Dedifferentiated amniotic fluid mesenchymal stem cell (primary cell): Measurements from ENCODE around the gene ITPR1.

Experiments
- DNase-seq: peaks from one replicate; pipeline ENCODE4 v3.0.0-alpha.2; 2016; ENCODE audit errors: extremely low spot score

The ITPR1 gene

DNA sequence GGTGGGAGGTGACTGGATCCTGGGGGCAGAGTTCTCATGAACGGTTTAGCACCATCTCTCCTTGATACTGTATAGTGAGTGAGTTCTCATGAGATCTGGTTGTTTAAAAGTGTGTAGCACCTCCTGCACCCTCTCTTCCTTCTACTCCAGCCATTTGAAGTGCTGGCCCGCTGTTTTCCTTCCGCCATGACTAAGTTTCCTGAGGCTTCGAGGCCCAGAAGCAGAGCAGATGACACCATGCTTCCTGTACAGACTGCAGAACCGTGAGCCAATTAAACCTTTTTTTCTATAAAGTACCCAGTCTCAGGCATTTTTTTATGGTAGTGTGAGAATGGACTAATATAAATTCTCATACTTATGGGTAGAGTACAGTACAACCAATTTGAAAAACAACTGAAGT, 362.5 kb downstream of the ITPR1 start:
- no peak for DNase-seq

DNA sequence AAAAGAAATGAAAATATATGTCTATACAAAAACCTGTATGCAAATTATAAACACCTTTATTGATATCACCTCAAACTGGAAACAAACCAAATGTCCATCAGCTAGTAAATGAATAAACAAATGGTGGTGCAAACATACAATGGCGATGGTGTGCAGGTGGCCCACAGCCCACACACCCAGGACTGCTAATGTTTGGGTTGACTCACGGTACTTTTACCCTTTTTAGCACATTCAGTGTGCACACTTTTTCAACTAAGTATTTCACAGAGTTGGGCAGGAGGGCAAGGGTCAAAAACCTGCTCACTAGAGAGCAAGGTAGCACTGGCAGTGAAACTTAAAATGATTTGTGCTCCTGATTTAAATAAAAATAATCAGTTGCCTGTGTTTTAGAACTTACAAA, 363.0 kb downstream of the ITPR1 start:
- DNase-seq = no peak

- DNase-seq = no peak
These were observed 363.4 kb downstream of the ITPR1 start for GRCh38 chr3:4856564-4856963.

GRCh38 chr3:4856986-4857385, 363.8 kb downstream of the ITPR1 start:
- DNase-seq = no peak

GRCh38 chr3:4859788-4860187, 366.6 kb downstream of the ITPR1 start:
- no peak for DNase-seq

- no peak for DNase-seq
These were observed 369.8 kb downstream of the ITPR1 start for GRCh38 chr3:4862973-4863372.

DNA sequence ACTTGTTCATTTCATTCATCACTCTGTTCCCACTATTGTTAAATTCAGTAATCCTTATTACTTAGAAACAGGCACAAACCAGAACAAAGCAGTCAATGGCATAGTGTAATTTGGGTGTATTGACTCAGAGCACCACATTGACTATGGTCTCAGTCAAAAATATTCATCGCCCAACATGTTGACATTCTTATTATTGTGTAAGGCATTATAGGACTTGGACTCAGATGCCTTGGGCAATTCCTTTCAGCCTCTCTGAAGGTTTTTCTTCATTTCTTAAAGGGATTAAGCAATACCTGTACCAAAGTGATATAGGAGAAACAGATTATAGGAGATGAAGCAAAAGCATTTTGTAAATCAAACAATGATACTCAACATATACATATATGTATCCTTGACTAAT, 371.4 kb downstream of the ITPR1 start:
- no peak for DNase-seq

DNA sequence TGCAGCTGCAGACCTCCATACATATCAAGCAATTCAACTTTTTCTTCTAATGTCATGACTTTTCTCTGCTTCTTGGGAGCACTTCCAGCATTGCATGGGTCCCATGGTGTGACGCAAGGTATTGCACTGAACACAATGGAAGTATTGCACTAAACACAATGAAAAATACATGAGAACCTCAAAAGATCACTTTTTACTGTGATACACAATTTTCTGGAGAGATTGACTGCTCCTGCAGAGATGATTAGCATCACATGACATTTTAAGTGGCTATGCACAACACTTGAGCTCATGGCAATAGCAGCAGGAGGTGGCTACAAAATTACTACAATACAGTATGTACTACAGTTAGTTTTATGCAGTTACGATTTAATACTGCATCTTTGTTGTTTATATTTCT, 372.6 kb downstream of the ITPR1 start:
- DNase-seq = no peak

- DNase-seq = no peak
These were observed 373.7 kb downstream of the ITPR1 start for GRCh38 chr3:4866866-4867265.

DNA sequence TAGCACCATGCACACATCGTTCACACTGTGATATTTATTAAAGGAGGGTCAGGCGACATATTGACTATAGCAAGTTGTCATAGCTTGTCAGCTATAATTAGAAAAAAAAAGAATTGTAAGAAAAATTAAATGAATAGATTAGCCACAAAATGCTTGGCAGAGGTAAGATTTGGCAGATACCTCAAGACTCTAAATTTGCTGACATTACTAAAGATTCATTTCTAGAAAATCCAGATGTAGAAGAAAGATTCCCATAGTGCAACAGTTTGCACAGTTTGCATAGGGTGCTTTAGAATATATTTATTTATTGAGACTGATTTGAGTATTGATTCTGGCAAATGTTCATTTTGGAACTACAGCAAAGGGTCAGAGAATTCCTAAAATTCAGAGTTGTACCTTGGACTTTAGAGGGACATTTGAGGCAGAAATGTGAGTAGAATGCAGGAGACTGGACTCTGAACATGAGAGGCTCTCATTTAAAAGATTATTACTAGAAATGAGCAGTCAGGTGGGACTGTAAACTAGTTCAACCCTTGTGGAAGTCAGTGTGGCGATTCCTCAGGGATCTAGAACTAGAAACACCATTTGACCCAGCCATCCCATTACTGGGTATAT, 384.1 kb downstream of the ITPR1 start:
- DNase-seq = no peak

DNA sequence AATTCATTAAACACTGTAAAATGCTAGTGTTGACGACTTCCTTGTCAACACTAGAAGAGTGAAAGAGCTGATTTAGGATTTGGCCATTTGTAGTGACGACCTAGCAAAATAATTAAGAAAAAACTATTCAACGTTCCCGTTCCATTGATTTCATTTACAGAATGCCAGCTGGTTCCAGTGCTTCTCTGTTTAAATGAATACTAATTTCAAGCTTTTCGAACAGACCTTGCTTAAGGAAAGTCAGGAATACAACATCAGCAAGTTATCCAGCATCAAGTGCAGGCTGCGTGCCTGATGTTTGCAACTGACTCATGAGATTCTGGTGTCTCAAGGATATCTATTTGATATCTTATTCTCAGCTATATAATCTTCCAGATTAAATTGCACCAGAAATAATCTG, 387.7 kb downstream of the ITPR1 start:
- DNase-seq = no peak

DNA sequence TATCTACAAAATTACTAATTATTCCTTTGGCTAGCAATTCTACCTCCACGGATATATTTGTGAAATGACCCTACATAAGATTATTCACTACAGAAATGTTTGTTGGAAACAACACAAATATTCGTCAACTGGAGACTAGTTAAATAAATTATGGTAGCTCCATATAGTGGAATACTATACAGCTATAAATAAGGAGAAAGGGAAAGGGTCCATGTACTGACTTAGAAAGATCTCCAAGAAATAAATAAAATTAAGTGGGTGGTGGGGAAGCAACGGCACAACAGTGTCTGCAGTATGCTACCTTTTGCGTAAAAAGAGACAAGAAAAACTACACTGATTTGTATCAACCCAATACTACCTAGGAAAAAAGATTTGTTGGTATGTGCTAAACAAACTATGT, 389.4 kb downstream of the ITPR1 start:
- no peak for DNase-seq

GRCh38 chr3:4883011-4883410, 389.9 kb downstream of the ITPR1 start:
- DNase-seq = no peak

GRCh38 chr3:4884888-4885287, 391.7 kb downstream of the ITPR1 start:
- DNase-seq = no peak

- DNase-seq = no peak
These were observed 392.2 kb downstream of the ITPR1 start for GRCh38 chr3:4885316-4885715.

DNA sequence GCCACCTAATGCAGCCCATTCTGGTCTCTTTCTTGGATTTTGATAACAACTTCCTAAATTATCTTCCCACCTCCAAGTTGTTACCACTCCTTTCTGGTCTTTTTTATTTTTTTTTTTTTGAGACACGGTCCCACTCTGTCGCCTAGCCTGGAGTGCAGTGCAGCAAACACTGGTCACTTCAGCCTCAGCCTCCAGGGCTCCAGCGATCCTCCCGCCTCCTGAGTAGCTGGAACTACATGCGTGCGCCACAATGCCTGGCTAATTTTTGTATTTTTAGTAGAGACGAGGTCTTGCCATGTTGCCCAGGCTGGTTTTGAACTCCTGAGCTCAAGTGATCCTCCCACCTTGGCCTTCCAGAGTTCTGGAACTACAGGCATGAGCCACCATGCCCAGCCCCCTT, 393.3 kb downstream of the ITPR1 start:
- DNase-seq = no peak

GRCh38 chr3:4887177-4887576, 394.0 kb downstream of the ITPR1 start:
- no peak for DNase-seq

DNA sequence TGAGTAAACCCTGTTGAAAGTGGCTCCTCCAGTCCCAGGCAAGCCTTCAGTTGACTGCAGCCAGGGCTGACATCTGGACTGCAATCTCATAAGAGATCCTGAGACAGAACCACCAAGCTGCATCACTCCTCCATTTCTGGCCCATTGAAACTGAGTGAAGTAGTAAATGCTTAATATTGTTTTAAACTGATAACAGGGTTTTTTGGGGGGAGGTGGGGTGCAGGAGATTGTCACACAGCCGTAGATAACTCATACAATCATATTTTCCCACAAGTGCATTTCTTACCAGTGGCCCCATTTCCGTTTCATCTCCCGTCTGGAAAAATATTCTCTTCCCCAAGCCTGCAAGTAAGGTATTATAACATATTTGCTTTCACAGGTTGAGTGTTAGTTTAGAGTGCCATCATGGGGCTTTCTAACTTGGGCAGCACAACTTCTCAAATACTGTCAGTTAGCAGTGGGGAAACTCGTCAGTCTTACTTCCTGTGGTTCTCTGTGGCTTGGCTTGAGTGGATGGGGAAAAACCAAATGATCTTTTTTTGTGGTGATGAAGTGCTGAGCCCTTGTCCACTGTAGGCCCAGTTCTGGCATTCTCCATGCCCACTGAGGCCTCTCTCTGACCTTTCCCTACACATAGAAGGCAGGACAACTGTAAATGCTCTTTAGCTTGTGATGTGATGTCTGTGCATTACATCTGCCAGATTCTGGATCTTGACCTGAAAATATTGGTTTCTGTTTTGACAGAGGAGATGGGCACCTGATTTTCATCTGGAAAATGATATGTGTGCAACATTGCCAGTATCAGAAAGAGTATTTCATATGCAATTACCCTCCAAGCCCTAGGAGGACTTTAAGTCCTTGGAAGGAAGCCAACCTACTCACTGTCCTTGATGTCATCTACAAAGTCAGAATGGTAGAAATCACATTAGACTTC, 396.0 kb downstream of the ITPR1 start:
- DNase-seq = no peak

DNA sequence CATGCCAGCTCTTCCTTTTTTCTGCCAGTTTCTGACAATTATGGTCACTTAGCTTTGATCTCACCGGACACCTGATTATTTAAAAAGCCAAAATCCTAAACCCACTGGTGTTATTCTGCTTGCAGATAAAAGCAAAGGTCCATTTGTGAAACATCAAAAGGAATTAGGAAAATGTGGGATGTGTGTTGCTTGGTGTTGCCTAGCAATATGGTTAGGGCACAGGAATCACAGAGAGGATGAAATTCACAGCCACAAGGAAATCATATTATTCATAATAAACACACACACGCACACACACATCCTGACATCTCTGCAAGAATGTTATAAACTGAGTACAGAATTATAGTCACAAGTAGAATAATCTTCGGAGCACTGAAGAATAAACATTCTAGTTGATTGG, 396.7 kb downstream of the ITPR1 start:
- DNase-seq = no peak

DNA sequence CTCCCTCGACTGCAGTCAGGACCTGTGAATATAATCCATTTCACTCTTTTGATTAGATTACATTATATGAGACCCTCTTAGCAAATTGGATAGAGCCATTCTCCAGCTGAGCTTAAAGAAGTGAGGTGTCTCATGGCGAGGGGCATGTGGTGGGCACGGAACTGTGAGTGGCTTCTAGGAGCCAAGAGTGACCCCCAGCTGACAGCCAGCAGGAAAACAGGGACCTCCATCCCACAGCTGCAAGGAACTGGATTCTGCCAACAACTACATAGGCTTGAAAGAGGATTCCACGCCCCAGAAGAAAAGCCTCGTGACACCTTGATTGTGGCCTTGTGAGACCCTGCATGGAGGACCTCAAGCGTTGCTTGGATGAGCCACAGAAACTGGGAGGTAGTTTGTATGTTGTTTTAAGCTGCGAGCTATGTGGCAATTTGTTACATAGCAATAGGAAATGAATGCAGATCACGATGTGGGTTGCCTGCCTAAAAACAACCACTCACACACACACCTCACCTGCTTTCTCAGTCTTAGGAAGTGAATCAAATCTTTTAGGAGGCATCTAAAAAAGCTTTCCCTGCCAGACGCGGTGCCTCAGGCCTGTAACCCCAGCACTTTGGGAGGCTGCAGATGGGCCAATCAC, 401.9 kb downstream of the ITPR1 start:
- DNase-seq = no peak

GRCh38 chr3:4895838-4896237, 402.7 kb downstream of the ITPR1 start:
- no peak for DNase-seq
